GM12878 (cell line): ENCODE data around the gene BDNF. TPM values are rescaled to one million over a fixed set of nuclear protein-coding genes. Genes with fewer than 3 reads are reported as not detected.
"Not testable (repeated sequence)": the region's sequence is repeated elsewhere in the genome, so short reads cannot be mapped to it uniquely, and the experiment has no call there.

Experiments used
- ATAC-seq: fragments of 200-7000 bp; cut with Tn5 transposase; 3 replicates; pipeline ENCODE4 v1.9.1; 2020; ENCODE audit warnings: mild to moderate bottlenecking, moderate library complexity
- BruUV-seq: library from RNA; stranded (reverse); fragments of 400-500 nt; replicated peaks from 2 replicates; lab custom pipeline; 2021; lab: Mats Ljungman, UMichigan
- CTCF ChIA-PET: fragments of 300-600 bp; sonication (Branson Sonifier 250); formaldehyde crosslinking; extraction: SDS; loops from one replicate; lab custom pipeline; 2021; ENCODE audit warnings: inconsistent platforms; lab: Yijun Ruan, JAX
- POLR2A ChIA-PET: fragments of 350-600 bp; formaldehyde crosslinking; extraction: SDS; loops from one replicate; lab custom pipeline; 2021; ENCODE audit warnings: inconsistent platforms; lab: Charles Lee
- RAD21 ChIA-PET: fragments of 300-600 bp; sonication (Branson Sonifier 250); formaldehyde crosslinking; loops from one replicate; lab custom pipeline; 2023; ENCODE audit warnings: antibody characterized with exemption; ENCODE audit not compliant: unreplicated experiment; lab: Charles Lee
- SMC1A ChIA-PET: fragments of 300-600 bp; sonication (Branson Sonifier 250); formaldehyde crosslinking; loops from one replicate; lab custom pipeline; 2023; ENCODE audit not compliant: unreplicated experiment, uncharacterized antibody; lab: Charles Lee
- DNase-seq: peaks from one replicate; pipeline ENCODE4 v3.0.0-alpha.2; 2011; ENCODE audit warnings: low read depth, low spot score
- FAIRE-seq: peaks from 3 replicates; lab custom pipeline; 2011; peaks lifted over from hg19 to GRCh38; lab: Jason Lieb, UNC
- H2AFZ ChIP-seq: 2 replicates; pipeline ENCODE4 v1.6.0; 2011; ENCODE audit warnings: low read depth, low read length, control low read depth; ENCODE audit not compliant: control insufficient read depth
- H3K27ac ChIP-seq: 2 replicates; pipeline ENCODE4 v1.5.1; 2011; ENCODE audit warnings: control low read depth; ENCODE audit not compliant: control insufficient read depth, insufficient read depth
- H3K27me3 ChIP-seq, 2 experiments: replicated peaks in 1 of 2; 2 replicates each; pipeline versions ENCODE4 v1.6.0 to v1.6.1; 2011; ENCODE audit warnings: low read length in 1 of 2; ENCODE audit not compliant: control insufficient read depth in 2 of 2, insufficient read depth in 2 of 2
- H3K36me3 ChIP-seq, 2 experiments: 2 replicates each; pipeline ENCODE4 v1.5.1; 2011; ENCODE audit warnings: low read length in 1 of 2; ENCODE audit not compliant: control insufficient read depth in 2 of 2, insufficient read depth in 2 of 2
- H3K4me1 ChIP-seq: 2 replicates; pipeline ENCODE4 v1.6.1; 2011; ENCODE audit warnings: mild to moderate bottlenecking, low read length, moderate library complexity, mixed read lengths; ENCODE audit not compliant: control insufficient read depth, insufficient read depth
- H3K4me2 ChIP-seq: 2 replicates; pipeline ENCODE4 v1.6.0; 2011; ENCODE audit warnings: control low read depth; ENCODE audit not compliant: control insufficient read depth, insufficient read depth
- H3K4me3 ChIP-seq: fragments of 200-600 bp; sonication (generic); 2 replicates; pipeline ENCODE4 v1.5.1; 2016
- H3K79me2 ChIP-seq: 2 replicates; pipeline ENCODE4 v1.6.0; 2011; ENCODE audit warnings: low read length; ENCODE audit not compliant: control insufficient read depth, insufficient read depth
- H3K9ac ChIP-seq: 2 replicates; pipeline ENCODE4 v1.8.0; 2011; ENCODE audit warnings: low read length, control low read depth, mixed read lengths; ENCODE audit not compliant: control insufficient read depth, insufficient read depth
- H3K9me3 ChIP-seq: replicated peaks from 3 replicates; pipeline ENCODE4 v1.5.1; 2011; ENCODE audit warnings: mild to moderate bottlenecking, low read length; ENCODE audit not compliant: control insufficient read depth, insufficient read depth
- H4K20me1 ChIP-seq: 2 replicates; pipeline ENCODE4 v1.6.0; 2011; ENCODE audit not compliant: control insufficient read depth, insufficient read depth
- WGBS: methylation state at CpG from one replicate; pipeline ENCODE4 v1.1.6; 2016; ENCODE audit warnings: low lambda C conversion rate; ENCODE audit not compliant: insufficient replicate concordance, insufficient coverage; ENCODE audit errors: missing lambda C conversion rate; 5-methylcytosine and 5-hydroxymethylcytosine counted together
- in situ Hi-C: fragments of 300-500 bp; cut with MboI; formaldehyde crosslinking; loops from 9 replicates; pipeline ENCODE4 v1.14.3; 2018; ENCODE audit warnings: mixed read lengths
- intact Hi-C: fragments of 100-400 bp; cut with micrococcal nuclease; formaldehyde crosslinking; loops from one replicate; pipeline ENCODE4 v1.14.2; 2022; ENCODE audit not compliant: unreplicated experiment
- polyA plus RNA-seq, 11 experiments: library from polyadenylated mRNA; depleted of rRNA in 4 of 11; unstranded in 6 of 11; stranded (reverse) in 5 of 11; fragments of >200 nt; fragmentation: Nextera tagmentation in 4 of 11; fragmentation: Illumina TruSeq in 1 of 11; extraction: Ambion mirVana in 4 of 11; extraction: Trizol in 1 of 11; gene quantifications; 1 replicate in 1 of 11; 2 replicates in 10 of 11; pipeline versions ENCODE4 v1.2.1 to v1.2.3, GENCODE V29; 2011 to 2016; ENCODE audit warnings: inconsistent platforms in 2 of 11, missing spikeins in 2 of 11, low read depth in 1 of 11
- total RNA-seq, 4 experiments: library from RNA; depleted of rRNA in 3 of 4; stranded (reverse); fragments of >200 nt in 3 of 4; fragmentation: Illumina TruSeq in 1 of 4; extraction: Trizol in 1 of 4; gene quantifications; 2 replicates each; pipeline versions ENCODE4 v1.2.1 to v1.2.3, GENCODE V29; 2013 to 2021

BDNF gene
- total and polyA plus RNA-seq, 10 of the 15 experiments (the other 5 are each of a cell fraction or from before 2014, with no cell fraction given), result 0.02 to 0.24 (median 0.06) TPM; not detected in 2

DNA sequence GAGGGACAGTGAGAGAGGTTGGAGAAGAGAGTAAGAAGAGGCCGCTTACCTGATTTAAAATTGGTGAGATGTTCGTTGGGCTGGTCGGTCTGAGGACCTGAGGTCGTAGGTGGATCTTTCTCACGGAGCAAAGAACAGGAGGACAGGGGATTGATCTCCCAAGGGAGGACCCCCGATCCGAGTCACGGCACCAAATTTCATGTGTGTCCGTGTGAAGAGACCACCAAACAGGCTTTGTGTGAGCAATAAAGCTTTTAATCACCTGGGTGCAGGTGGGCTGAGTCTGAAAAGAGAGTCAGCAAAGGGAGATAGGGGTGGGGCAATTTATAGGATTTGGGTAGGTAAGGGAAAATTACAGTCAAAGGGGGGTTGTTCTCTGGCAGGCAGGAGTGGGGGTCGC is 66.0 kb downstream of the BDNF start:
- SMC1A ChIA-PET, H3K4me1 ChIP-seq, POLR2A ChIA-PET, H3K79me2 ChIP-seq, BruUV-seq, H3K27ac ChIP-seq, H3K36me3 ChIP-seq, H3K4me2 ChIP-seq, RAD21 ChIA-PET, ATAC-seq, DNase-seq, intact Hi-C loops, H3K9ac ChIP-seq, CTCF ChIA-PET, H3K4me3 ChIP-seq, FAIRE-seq, H4K20me1 ChIP-seq, H3K9me3 ChIP-seq, in situ Hi-C loops, H3K27me3 ChIP-seq, H2AFZ ChIP-seq: not testable (repeated sequence)
- 59% methylated on average over 10 of the region's 10 CpGs for WGBS

GRCh38 chr11:27629023-27629422 is 71.2 kb downstream of the BDNF start:
- in situ Hi-C loops, intact Hi-C loops, SMC1A ChIA-PET, H3K4me3 ChIP-seq, H3K36me3 ChIP-seq, BruUV-seq, RAD21 ChIA-PET, H3K9ac ChIP-seq, FAIRE-seq, H4K20me1 ChIP-seq, H2AFZ ChIP-seq, CTCF ChIA-PET, POLR2A ChIA-PET, H3K4me2 ChIP-seq, ATAC-seq, DNase-seq, H3K4me1 ChIP-seq, H3K79me2 ChIP-seq, H3K9me3 ChIP-seq, H3K27ac ChIP-seq, H3K27me3 ChIP-seq: not testable (repeated sequence)
- WGBS, result 59% methylated on average over 4 of the region's 5 CpGs
